Left renal pelvis (tissue), 4 donors: Measurements from ENCODE around the gene KCNF1. TPM values are rescaled to one million over a fixed set of nuclear protein-coding genes. Genes with fewer than 3 reads are reported as not detected.

Experiments used
- DNase-seq, 4 donors: peaks; one replicate each; pipeline ENCODE4 v3.0.0-alpha.2; 2013; ENCODE audit warnings: low read depth in 4 of 4, low spot score in 3 of 4
- polyA plus RNA-seq, 4 donors: library from polyadenylated mRNA; unstranded; fragments of 120-200 nt; gene quantifications; one replicate each; pipeline ENCODE4 v1.2.1, GENCODE V29; 2013; ENCODE audit not compliant: insufficient read length in 4 of 4

Gene KCNF1
- polyA plus RNA-seq, 4 donors: 0.70 to 1.1 (median 0.78) TPM

DNA sequence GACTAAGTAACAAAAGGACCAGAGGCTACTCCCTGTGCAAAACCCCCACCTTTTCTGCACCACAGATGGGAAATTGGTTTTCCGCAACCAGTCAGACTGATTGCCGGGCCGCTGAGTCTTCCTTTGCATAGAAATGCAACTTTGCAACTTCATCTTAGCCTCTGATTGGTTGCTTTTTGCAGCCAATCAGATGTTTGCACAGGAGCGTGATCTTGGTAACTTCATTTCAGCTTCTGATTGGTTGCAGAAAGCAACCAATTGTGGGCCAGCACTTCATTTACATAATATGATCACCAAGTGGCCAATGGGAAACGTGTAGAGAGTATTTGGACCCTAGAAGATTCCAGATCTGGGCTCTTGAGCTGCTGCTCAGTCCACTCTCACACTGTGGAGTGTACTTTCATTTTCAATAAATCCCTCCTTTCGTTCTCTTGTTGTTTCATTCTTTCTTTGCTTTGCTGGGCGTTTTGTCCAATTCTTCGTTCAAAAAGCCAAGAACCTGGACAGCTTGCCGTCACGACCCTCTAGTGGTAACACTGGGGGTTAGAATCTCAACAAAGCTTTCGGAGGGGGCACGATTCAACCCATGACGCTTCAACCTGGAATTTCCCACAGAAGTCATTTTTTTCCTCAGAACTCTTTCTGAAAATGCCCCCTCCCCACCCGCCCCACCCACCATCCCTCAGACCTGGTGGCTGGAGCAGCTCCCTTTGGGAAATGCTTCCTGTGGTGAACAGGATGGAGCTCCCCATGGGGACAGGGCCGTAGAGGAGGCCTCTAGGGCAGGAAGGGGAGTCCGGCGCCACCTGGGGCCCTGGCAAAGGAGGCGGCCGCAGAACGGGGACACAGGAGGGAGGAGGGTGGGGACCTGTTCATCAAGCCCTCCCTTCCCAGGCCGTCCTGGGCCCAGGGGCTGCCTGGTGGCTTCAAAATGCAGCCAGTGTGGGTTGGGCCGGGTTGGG lies 31.8 kb upstream of the KCNF1 start:
- no peak for DNase-seq

DNA sequence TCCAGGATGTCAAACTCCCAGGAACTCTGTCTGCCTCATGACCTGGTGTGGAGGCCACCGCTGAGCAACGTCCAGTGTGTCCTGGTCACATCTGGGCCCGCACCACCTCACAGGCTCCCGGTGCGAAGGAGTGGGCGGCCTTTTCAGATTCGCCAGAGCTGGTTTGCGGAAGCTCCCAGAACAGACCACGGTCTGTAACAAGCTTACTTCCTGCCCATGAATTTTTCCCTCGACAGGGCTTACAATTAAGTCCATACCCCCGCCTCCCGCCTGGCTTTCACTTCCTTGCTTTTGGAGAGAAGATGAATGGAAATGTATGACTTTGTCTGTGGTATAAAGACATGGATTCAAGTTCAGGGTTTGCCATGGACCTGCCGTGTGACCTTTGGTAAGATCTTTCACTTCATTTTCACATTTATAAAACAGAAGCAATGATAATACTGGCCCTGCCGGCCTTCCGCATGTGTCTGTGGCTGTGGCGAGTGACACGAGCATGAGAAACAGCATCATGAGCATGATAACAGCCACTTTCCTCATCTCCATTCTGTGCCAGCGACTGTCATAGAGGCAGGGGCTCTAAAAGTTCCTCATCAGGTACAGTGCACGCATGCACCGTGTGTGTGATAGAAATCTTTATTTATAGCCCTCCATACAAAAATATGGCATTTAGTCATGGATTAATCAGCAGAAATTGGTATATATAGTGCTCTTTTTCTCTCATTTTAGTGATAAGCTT lies 31.0 kb upstream of the KCNF1 start:
- DNase-seq: no peak

DNA sequence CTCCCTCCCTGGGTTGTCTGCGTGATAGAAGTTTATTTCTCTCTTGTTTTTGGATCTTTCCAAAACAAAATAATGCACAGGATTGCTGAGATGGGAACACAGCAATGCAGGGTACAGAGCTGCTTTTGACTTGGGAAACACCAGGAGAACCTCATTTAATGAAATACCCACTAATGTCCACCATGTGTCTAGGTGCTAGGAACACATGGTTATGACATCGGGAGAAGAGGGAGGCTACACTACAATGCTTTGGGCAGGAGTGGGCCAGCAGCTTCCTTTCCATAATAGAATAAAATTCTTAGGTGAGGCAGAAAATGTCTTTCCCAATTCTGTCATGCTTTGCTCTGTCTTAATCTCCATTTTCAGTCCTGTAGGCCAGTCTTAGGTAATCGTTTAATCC lies 29.2 kb upstream of the KCNF1 start:
- DNase-seq: no peak

DNA sequence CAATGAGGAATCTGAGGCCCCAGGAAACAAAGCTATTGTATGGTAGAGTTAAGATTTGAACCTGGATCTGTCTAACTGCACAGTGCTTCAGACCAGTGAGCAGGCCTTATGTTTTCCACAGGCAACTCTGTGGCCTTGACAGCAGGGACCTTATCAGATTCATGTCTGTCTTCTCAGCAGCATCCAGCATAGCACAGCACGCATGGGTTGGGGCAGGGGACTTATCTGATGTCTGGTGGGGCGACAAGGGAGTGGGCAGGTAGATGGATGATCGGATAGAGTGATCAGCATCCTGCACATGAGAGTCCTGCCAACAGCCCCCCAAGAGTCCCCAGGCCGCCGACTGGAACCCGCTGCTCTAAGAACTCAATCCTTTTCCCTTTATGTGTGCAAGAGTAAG lies 28.7 kb upstream of the KCNF1 start:
- no peak for DNase-seq

DNA sequence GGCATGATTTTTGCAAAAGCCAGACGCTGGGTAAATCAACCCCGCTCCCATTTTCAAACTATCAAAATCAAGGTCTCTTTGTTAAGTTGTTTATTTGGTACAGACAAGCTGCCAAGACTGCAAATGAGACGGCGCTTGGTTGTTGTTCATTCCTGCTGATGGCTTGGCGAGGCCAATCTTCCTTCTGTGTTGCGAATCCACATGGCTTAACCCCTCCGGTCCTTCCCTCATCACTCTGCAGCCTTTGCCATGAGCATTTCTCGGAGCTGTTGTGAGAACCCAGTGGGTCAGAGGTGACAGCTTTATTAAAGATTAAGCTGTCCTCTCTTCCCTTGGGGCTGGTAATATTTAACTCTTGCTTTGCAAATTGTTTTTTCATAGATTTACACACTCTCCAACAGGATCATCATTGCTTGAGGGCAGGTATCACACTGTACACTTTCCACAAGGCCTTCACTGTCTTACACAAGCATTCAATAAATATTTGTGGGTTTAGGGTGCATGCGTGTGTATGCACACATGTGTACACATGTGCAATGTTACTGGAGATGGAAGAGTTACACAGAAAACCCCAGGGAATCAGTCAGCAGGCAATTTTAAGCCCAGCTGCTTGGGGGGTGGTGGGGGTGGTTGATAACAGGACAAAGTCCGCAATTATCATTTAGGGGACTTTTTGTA lies 27.8 kb upstream of the KCNF1 start:
- no peak for DNase-seq

DNA sequence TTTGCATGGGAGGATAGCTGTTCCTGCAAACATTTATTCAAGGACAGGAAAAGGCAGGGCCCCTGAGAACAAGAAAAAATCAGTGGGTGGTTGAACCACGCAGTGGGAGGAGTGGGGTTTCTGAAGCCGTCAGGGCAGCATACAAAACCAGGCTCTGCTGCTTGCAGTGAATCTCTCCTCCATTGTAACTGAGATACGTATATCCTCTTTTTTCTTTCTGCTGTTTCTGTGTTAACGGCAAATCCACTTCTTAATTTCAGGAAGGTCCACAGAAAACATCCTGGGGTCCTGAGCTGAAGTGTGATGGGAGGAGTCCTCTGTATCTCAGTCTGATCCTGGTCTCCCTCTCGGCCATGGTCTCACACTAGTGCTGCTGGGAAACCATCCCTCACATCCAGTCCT lies 27.2 kb upstream of the KCNF1 start:
- DNase-seq: no peak

DNA sequence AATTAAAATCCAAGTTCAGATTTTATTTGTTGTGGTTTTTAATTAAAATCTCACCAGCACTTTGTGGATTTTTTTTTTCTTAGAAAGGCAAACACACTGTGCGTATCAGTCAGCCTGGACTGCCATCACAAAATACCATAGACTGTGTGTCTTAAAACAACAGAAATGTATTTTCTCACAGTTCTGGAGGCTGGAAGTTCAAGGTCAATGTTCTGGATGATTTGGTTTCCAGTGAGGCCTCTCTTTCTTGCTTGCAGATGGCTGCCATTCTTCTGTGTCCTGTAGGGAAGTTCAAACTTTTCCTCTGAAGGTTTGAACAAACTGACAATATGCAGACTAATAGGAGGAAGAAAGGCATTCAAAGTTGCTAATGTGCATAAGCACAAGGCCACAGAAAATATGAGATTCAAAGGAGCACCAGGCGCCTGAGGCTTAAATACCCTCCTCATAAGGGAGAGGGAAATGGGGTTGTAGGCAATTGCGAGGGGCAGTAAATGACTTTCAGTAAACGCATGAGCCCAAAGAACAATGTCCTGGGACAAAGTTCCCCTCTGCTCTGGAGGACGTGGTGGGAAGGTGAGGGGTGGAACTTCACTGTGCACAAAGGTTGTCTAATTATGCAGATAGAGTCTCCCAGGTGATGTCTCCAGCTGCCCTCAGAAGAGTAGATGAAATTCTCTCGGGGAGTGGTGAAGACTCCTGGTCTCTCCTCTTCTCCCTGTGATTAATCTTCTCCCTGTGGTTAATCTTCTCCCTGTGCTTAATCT lies 26.5 kb upstream of the KCNF1 start:
- DNase-seq: no peak

DNA sequence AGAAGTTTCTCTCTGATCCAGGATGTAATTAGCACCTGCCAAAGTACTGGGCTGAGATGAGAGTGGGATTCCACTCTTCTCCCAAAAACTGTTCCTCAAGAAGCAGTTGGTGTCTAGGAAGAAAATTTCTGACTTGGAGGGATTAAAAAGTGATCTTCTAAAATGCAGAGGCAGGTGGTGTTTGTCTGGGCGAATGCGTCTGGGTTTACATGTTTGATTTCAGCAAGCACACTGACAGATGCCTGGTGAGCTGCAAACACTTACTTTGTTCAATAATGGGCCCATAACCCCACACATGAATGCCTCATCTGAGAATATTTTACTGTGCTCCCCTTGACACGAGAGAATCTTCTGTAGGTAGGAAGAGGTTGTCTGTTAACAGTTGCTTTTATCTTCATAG lies 24.3 kb upstream of the KCNF1 start:
- no peak for DNase-seq

DNA sequence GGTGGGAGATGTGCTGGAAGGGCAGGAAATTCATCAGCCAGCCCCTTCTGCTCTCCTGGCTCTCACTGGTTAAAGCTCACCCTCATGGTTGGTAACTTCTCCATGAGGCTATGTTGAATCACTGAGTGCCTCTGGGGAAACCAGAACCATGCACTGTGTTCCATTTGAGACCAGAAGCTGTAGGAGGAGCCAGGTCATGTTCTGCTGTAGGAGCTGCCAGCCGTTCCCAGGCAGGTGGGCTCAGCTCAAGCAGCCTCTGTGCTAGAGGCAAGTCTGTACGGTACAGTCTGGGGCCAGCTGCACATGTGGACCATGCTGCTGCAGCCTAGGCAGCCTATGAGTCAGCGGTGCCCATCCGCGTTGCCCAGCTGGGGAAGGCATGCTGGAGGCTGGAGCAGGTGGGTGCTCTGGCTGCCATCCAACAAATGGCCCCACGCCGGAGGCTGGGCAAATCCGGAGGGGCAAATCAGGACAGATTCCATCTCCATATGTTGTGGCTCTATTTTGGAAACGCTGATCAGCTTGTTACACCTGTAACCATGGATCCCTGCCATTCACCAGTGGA lies 22.0 kb upstream of the KCNF1 start:
- no peak for DNase-seq

DNA sequence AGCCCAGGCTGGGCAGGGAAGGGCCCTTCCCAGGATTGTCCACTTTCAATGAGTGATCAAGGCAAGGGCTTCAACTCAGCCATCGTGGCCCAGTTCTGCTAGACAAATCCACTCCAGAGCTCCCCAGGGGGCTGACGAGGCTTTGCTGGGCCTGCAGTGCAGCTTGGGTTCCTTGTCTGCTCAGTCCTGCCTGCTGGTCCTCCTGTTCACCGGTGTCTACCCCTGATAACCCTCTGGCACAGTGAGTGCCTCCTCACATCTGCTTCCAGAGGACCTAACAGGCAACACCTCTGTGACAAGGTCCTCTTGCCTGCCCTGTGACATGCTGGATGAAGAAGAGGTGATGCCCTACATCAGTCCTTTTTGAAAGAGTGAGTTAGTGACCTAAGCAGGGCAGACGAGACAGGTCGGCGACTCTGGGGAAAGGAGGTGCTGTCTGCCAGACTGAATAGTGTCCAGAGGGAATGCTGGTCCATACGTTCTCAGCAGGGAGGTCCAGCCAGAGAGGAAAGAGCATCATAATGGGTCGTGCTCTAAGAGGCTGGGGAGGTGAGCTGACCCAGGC lies 20.9 kb upstream of the KCNF1 start:
- no peak for DNase-seq

DNA sequence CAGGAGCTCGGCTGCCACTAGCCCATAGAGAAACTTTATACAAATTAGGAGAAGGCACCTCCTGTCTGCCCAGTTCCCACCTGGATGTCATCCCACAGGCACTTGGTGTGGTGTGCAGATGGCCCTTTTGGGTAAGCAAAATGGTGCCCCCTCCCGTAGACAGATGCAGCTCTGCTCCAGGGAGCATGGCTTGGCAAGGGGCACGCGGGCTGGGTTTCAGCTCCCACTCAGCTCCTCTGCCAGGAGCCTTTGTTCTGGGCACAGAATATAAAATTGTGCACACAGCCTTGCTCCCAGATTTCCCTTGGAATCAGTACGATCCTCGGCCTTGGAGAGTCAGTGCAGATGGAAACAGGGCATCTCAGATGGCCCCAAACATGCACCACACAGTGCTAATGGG lies 20.3 kb upstream of the KCNF1 start:
- DNase-seq: no peak

DNA sequence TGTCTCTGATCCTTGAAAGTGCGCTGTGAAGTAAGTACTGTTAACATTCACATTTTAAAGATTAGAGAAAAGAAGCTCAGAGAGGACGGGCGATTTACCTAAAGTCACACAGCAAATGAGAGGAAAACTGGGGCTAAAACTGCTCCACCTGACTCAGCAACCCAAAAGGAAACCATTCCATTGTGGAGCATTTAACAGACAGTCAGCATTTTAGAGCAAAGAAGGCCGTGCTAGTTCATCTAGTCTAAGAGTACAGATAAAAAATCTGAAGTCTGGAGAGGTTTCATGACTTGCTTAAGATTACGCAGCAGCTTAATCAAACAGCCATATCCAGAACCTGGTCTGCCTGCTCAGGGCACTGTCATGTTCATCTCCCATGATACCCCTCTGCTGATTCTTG lies 19.9 kb upstream of the KCNF1 start:
- DNase-seq: no peak

DNA sequence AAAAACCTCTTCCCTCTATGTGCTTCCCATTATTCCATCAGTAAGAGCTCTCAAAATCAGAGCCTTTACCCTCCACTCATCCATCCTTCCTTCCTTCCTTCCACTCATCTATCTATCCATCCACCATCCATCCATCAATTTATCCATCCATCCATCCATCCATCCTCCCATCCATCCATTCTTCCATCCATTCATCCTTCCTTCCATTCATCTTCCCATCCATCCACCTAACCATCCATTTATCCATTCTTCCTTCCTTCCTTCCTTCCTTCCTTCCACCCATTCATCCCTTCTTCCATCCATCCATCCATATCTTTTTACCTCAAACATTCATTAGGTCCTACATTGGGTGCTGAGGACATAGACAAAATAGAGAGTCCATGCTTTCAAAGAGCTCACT lies 19.4 kb upstream of the KCNF1 start:
- DNase-seq: no peak

DNA sequence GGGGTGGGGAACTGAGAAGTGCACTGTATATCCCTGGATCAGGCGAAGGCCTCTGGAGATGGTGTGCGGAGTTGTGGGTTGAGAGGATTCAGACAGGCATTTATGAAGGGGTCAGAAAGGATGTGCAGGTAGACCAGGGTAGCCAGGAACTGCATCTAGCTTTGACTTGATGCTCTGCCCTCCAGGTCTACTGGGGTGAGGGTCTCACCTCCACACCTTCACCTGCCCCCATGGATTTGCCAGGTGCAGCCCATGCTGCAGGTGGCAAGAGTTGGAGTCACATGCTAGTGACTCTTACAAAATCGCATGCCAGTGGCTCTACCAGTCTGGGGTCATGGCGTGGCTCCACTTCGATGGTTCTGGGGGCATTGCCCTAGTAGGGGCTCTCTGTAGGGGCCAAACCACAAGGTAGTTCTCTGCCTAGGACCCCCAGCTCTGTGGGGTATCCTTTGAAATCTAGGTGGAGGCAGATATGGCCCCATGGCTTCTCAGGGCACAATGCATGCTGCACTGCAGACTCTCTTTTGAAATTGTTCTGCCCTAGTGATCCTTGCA lies 18.9 kb upstream of the KCNF1 start:
- no peak for DNase-seq

DNA sequence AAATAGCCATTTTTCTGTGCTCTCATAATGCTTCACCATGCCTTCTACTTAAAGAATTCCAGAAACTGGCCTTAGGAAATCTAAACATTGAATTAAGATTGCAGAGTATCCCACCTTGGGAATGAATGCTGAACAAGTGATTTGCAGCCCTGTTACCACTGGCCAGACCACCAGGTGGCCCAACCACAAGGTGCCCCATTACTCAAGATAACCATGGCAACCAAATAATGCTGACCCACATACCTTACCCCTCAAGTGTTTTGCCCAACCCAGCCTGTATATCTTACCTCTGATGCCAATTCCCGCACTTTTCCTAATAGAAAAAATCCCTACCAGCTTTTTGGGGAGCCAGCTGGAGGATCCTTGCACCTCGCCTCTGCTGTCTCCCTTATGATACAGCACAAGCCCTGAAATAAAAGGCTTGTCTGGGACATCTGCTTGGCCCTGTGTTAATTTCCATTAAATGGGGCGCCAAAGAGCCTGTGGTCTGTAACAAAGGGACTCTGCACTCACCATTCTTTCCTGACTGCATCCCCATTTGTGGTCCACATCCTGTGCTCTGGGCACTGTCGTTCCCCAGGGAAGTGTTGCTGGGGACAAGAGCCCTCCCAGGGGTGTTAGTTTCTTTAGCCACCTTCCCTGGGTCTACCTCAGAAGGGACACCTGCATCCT lies 17.3 kb upstream of the KCNF1 start:
- DNase-seq: no peak

DNA sequence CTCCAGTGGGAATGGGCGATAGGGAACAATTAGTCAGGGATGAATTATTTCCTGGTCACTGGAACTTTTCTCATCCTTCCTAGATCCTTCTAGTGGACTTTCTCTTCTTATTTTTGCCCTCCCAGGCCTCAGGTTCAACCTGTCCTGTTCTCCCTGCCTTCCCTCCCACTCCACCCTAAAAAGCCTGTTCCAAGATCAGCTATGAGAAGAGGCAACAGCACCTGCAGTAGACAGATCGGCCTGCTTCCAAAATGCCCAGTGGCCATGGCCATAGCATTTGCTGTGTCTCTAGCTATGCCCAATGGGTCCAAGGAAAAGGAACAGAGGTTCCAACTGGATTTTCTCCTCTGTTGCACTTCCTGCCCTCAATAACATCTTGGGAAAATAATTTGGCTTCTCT lies 16.5 kb upstream of the KCNF1 start:
- DNase-seq: no peak

DNA sequence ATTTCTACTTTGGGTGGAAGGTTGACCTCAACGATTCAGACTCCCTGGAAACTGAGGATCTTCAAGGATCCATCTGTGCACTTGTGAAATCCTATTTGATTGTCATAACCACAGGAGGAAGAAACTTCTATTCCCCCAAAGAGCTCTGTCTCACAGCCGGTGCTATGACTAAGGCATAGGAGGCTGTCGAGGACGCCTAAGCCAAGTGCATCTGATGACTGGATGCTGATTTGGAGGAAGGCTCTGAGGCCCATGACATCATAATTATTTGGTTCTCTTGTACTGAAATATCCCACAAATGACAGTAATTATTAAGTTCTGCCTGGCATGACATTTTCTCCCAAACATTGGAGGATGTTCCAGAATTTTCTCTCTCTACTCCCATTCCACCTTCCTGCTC lies 13.8 kb upstream of the KCNF1 start:
- DNase-seq: no peak

DNA sequence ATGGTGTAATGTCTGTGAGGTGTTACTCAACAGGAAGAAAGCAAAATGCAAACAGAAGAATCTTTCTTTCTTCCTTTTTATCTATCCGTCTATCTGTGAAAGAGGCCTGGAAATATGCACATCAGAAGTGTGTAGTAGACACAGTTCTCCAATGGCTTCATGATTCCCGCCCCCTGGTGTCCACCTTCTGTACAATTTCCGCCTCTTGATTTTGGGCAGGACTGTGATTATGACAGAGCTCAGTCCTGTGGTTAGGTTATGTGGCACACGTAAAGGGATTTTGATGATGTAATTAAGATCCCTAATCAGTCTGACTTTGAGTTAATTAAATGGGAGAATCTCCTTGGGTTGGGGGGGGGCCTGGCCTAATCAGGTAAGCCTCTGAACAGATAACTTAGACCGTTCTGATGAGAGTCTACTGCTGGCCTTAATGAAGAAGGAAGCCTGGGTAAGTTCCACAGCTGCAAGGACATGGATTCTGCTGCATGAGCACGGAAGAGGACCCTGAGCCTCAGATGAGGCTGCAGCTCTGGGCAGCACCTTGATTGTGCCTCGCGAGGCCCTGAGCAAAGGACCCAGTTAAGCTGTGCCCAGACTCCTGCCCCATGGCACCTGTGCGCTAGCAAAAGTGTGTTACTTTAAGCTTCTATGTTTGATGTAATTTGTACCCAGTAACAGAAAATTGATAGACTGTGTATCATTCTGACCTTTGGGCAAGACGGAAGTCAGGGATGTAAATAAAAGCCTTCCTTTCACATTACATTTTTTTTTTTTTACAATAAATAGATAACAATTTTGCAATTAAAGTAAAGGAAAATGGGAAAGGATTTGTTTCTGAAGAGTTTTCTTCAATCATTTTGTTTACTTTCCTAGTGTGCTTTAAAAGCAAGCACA lies 11.3 kb upstream of the KCNF1 start:
- DNase-seq: no peak
